Osteocyte (in vitro differentiated cells): ENCODE measurements around the gene ABCA9. TPM values are rescaled to one million over a fixed set of nuclear protein-coding genes. Genes with fewer than 3 reads are reported as not detected.

Experiments used
- DNase-seq: peaks from one replicate; pipeline ENCODE4 v3.0.0; 2021; ENCODE audit warnings: mixed read lengths; ENCODE audit not compliant: unreplicated experiment; ENCODE audit errors: extremely low spot score
- H3K27ac Mint-ChIP-seq: one replicate; pipeline ENCODE4 v1.8.0; 2021; ENCODE audit warnings: mild to moderate bottlenecking, mixed read lengths; ENCODE audit not compliant: unreplicated experiment
- H3K27me3 Mint-ChIP-seq: one replicate; pipeline ENCODE4 v1.8.0; 2021; ENCODE audit warnings: mixed read lengths; ENCODE audit not compliant: unreplicated experiment
- H3K36me3 Mint-ChIP-seq: one replicate; pipeline ENCODE4 v1.8.0; 2021; ENCODE audit warnings: mixed read lengths; ENCODE audit not compliant: unreplicated experiment
- H3K4me1 Mint-ChIP-seq: one replicate; pipeline ENCODE4 v1.8.0; 2021; ENCODE audit warnings: mixed read lengths; ENCODE audit not compliant: unreplicated experiment
- H3K4me3 Mint-ChIP-seq: one replicate; pipeline ENCODE4 v1.8.0; 2021; ENCODE audit warnings: mild to moderate bottlenecking, moderate library complexity, mixed read lengths; ENCODE audit not compliant: unreplicated experiment
- H3K9me3 Mint-ChIP-seq: one replicate; pipeline ENCODE4 v1.8.0; 2021; ENCODE audit warnings: mixed read lengths; ENCODE audit not compliant: unreplicated experiment
- CTCF ChIP-seq: fragments of 200-600 bp; sonication (generic); IDR thresholded peaks from 2 replicates; pipeline ENCODE4 v1.5.0; 2021; ENCODE audit warnings: antibody characterized with exemption, mild to moderate bottlenecking, moderate library complexity
- total RNA-seq: library from RNA; stranded (reverse); gene quantifications from 2 replicates; pipeline ENCODE4 v1.2.1, GENCODE V29; 2021

The ABCA9 gene
- total RNA-seq, 1 donor from 2014 or later, result 1.1 TPM

DNA sequence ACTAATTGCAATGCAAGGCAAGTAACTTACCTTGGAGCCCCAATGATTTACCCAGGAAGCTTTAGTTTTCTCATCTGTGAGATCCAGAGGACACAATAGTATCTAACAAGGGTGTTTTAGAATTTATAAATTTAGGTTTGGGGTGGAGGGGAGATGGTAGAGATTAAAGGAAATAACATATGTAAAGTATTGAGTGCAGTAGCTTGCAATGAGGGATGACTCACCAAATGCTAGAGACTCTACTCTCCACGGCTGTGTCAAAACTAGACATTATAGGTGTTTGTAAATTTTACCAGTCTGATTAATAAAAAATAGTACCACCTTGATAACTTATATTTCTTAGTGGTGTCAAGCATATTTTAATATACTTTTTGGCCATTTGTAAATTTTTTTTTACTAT lies 3.7 kb upstream of the ABCA9 start:
- Mint-ChIP-seq H3K27ac (no peak overlapping the region), H3K9me3 (no peaks in the 10 kb centered on the region), H3K4me1 (peaks cover 48% of the 10 kb centered on the region), H3K36me3 (no peaks in the 10 kb centered on the region), H3K4me3 (no peak overlapping the region), H3K27me3 (no peaks in the 10 kb centered on the region)
- no peak for DNase-seq
- TF ChIP-seq CTCF, result no peak

GRCh38 chr17:69064001-69064400 lies 3.3 kb upstream of the ABCA9 start:
- Mint-ChIP-seq H3K4me1 (peaks cover 48% of the 10 kb centered on the region), H3K27ac (no peak overlapping the region), H3K27me3 (no peaks in the 10 kb centered on the region), H3K9me3 (peaks cover 3% of the 10 kb centered on the region), H3K36me3 (no peaks in the 10 kb centered on the region), H3K4me3 (no peak overlapping the region)
- TF ChIP-seq CTCF, result no peak
- no peak for DNase-seq

- H3K27ac Mint-ChIP-seq, result no peak overlapping the region
- no peak for TF ChIP-seq CTCF
- no peaks in the 10 kb centered on the region for H3K36me3 Mint-ChIP-seq
- DNase-seq, result no peak
- peaks cover 42% of the 10 kb centered on the region for H3K4me1 Mint-ChIP-seq
- no peaks in the 10 kb centered on the region for H3K27me3 Mint-ChIP-seq
- H3K9me3 Mint-ChIP-seq, result peaks cover 4% of the 10 kb centered on the region
- no peak overlapping the region for H3K4me3 Mint-ChIP-seq
These were observed 2.3 kb upstream of the ABCA9 start for GRCh38 chr17:69062860-69063581.

- Mint-ChIP-seq H3K4me3 (no peak overlapping the region), H3K36me3 (no peaks in the 10 kb centered on the region), H3K27ac (peak overlapping the region; percentile 70), H3K4me1 (peaks cover 42% of the 10 kb centered on the region), H3K9me3 (peaks cover 6% of the 10 kb centered on the region), H3K27me3 (no peaks in the 10 kb centered on the region)
- no peak for TF ChIP-seq CTCF
- DNase-seq, result no peak
These were observed 1.2 kb upstream of the ABCA9 start for GRCh38 chr17:69061721-69062556.
